ENCODE measurements around the gene BCAR3.
"Not testable (repeated sequence)": the region's sequence is repeated elsewhere in the genome, so short reads cannot be mapped to it uniquely, and the experiment has no call there.

BCAR3 gene

GRCh38 chr1:93573940-93574469 lies 107.6 kb downstream of the BCAR3 start:
- no peak for DNase-seq

- DNase-seq: no peak
Observed at GRCh38 chr1:93571623-93572310, 109.9 kb downstream of the BCAR3 start.

- DNase-seq: no peak
Observed at GRCh38 chr1:93569489-93569888, 112.1 kb downstream of the BCAR3 start.

- DNase-seq: no peak
Observed at GRCh38 chr1:93567255-93567918, 114.2 kb downstream of the BCAR3 start.

- DNase-seq: no peak
Observed at GRCh38 chr1:93566227-93566626, 115.4 kb downstream of the BCAR3 start.

GRCh38 chr1:93565496-93566206 lies 116.0 kb downstream of the BCAR3 start:
- no peak for DNase-seq

GRCh38 chr1:93559695-93560094 lies 121.9 kb downstream of the BCAR3 start:
- no peak for DNase-seq

- no peak for DNase-seq
Observed at GRCh38 chr1:93559045-93559444, 122.6 kb downstream of the BCAR3 start.

GRCh38 chr1:93556291-93556690 lies 125.3 kb downstream of the BCAR3 start:
- no peak for DNase-seq

- DNase-seq: no peak
Observed at GRCh38 chr1:93554883-93555872, 126.5 kb downstream of the BCAR3 start.

GRCh38 chr1:93553886-93554490 lies 127.6 kb downstream of the BCAR3 start:
- not testable (repeated sequence) for DNase-seq

- DNase-seq: no peak
Observed at GRCh38 chr1:93552741-93553455, 128.7 kb downstream of the BCAR3 start.

- DNase-seq: no peak
Observed at GRCh38 chr1:93549811-93550210, 131.8 kb downstream of the BCAR3 start.

- no peak for DNase-seq
Observed at GRCh38 chr1:93549131-93549530, 132.5 kb downstream of the BCAR3 start.

GRCh38 chr1:93546162-93546863 lies 135.3 kb downstream of the BCAR3 start:
- DNase-seq: no peak

GRCh38 chr1:93542398-93542797 lies 139.2 kb downstream of the BCAR3 start:
- DNase-seq: no peak

GRCh38 chr1:93541045-93541444 lies 140.6 kb downstream of the BCAR3 start:
- no peak for DNase-seq

- DNase-seq: no peak
Observed at GRCh38 chr1:93537924-93538323, 143.7 kb downstream of the BCAR3 start.

GRCh38 chr1:93537396-93537795 lies 144.2 kb downstream of the BCAR3 start:
- no peak for DNase-seq

GRCh38 chr1:93533677-93534076 lies 148.0 kb downstream of the BCAR3 start:
- DNase-seq: no peak
